GM21515 (cell line): ENCODE results near the gene ABCA1.

Experiments
- ATAC-seq: cut with Tn5 transposase; IDR thresholded peaks from one replicate; pipeline ENCODE4 v1.9.1; 2021; ENCODE audit not compliant: unreplicated experiment

ABCA1 gene

DNA sequence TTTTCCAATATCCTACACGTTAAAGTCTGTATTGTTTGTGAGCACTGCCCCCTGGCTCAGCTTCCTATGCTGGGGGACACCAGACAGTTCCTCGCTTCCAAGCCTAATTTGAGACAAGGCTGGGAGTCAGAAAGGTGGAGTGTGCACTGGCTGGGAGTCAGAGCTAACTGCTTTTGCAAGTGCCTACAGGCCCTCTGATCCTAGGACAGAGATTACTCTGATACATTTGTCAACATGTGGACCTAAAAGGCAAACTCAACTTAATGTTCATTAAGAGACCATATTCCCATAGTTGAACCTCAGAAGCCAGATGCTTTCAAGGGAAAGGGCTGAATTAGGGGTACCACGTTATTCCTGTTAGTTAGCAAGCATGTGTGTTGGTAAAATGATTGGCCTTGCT, 83.2 kb downstream of the ABCA1 start:
- ATAC-seq = no peak

DNA sequence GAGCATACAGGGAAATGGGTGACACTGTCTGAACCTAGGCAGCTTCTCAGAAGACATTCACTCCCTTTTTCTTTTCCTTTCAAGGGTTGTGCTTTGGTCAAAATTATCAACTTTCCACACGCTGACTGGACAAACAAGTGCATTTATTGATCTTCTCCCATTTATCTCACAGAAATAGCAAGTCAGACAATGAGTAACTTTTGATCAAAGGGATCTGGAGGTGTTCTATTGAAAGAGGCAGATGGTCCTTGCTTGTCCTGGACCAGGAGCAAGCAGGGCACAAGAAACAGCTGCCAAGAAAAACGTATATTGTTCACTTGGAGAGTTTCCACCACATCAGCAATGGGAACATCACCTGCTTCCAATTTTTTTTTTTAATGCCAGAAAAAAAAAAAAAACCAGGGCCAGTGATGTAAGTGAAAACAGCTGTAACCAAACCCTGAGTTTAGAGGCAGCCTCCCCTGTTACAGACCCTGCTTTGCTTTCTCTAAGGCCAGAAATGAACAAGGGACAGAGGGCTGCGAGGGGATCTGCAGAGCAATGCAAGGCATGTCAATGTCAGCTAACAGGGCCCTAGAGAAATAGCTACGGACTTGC, 84.2 kb downstream of the ABCA1 start:
- ATAC-seq = no peak

DNA sequence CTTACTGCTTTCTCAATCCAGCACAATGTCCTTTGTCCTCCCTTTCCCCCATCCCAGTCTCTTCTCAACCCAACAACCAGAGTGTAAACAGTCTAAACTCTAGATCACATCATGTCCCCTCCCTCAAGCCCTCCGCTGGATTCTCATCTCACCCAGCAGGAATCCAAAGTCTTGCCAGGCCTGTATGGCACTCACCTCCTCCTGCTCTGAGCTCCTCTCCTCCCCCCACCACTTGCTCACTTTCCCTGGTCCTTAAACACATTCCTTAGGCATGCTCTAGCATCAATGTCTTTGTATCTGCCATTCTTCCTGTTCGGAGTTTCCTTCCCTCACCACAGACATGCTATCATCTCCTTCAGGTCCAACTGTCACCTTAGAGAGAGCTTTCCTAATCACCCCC, 85.3 kb downstream of the ABCA1 start:
- no peak for ATAC-seq

DNA sequence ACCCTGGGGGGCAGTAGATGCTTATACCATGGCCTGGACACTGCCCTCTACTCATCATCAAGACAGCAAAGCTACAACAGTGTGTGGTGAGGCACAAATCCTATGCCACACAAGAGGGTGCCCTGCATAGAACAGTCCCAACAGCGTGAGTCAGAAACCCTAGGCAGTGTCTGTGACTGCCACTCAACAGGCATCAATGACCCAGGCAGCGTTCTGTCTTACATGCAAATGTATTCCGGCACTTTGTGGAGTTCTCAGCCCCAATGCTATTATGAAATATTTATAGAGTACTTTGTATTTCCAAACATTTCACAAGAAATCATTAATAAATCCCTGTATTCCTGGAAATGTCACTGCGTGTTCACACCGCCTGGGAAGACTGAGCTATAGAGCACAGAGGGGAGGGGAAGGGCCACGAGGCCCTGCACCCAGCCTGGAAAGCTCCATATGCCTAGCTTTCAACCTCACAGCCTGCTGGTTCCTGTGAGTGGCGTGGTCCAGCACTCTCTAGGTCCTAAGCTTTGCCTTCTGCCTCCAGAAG, 86.3 kb downstream of the ABCA1 start:
- ATAC-seq = no peak

DNA sequence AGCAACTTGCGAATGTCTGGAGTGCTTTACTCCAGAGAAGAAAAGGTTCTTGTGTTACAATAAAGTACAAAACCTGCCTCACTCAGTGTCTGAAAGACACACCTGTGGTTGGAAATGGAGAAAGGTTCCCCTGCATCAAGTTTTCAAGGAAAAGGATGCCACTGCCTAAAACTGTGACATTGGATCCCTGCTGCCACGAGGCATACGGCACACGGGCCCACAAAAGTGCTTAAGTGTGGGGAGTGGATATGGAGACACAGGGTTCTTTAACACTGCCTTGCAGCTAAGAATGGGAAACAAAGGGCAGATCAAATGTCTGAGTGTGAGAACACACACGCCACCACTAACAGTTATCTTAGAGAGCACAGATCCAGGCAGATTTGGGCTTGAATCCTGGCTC, 89.0 kb downstream of the ABCA1 start:
- ATAC-seq = no peak

DNA sequence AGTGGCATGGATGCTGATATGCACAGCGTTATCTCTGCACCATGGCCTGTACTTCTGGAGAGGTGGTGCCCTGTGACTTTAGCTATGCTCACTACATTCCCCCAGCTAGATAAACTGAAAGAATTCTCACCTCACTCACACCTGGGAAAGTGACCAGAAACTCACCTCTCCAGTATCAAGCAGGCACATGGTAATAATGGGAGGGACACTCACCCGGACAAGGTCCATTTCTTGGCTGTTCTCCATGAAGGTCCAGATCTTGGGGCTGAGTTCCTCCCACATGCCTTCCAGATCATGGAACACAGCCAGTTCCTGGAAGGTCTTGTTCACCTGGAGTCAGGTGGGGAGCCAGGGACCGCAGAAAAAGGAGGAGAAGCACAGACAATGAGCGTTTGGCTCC, 91.2 kb downstream of the ABCA1 start:
- no peak for ATAC-seq

DNA sequence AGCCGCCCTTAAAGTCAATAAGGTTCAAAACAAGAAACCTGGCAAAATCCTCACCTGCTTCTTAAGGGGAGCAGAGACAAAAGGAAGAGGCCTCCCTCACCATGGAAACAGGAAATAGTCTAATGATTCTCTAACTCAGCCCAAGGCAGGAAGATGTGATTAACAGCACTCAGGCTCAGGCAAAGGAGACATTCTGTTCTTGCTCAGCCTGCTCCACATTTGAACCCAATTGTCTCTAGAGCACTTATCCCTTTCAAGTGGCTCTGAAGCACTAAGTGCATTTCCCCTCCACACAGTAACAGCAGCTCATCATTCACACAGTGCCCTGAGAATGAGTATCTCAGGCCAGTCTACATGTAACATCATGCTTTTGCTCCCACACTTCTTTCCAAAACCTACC, 91.7 kb downstream of the ABCA1 start:
- no peak for ATAC-seq

DNA sequence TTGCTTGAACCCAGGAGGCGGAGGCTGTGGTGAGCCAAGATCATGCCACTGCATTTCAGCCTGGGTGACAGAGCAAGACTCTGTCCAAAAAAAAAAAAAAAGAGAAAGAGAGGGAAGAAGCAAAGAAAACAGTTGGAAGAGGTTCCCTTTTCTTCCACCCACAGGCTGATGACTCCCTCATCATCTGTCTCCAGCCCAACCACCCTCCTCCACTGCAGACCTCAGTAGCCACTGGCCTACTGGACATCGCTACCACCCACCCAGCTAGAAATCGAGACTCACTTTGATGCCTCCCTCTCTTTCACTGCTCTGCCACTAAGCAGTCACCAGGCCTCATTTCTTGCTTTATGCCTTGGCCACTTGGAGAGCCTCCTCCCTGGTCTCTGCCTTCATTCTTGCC, 92.8 kb downstream of the ABCA1 start:
- ATAC-seq = no peak

DNA sequence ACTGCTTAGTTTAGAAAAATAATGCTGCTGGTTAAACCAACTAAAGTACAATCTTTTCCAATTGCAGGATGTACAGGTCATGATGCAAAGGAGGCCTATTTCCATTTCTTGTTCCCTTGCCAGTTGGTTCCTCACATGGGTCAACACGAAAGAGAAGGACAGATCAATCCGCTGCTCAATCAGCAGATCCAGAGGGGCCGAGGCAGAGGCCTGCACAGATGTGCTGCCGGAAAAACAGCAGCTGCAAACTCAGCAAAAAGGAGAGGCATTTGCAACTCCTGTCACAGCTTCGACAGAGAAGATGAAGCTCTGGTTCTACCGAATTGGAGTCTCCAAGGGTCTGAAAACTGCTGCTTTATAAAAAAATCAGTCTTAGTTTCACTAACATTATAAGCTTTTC, 94.3 kb downstream of the ABCA1 start:
- ATAC-seq = no peak

DNA sequence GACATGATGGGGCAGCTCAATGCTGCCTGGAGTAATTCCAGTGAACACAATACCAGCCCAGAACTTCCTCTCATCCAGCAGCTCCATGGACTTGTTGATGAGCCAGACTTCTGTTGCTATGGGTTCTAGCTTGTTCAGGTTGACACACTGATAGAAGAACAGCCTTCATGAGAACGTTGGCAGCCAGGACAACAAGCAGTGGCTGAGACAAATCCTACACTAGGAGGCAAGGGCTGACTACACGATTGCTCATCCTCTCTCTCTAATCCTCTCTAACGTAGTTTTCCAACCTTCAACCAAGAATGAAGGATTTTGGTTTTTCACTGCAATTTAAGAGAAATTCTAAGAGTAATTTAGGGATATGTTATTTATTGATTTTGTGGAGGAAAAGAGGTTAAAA, 96.3 kb downstream of the ABCA1 start:
- ATAC-seq = no peak

DNA sequence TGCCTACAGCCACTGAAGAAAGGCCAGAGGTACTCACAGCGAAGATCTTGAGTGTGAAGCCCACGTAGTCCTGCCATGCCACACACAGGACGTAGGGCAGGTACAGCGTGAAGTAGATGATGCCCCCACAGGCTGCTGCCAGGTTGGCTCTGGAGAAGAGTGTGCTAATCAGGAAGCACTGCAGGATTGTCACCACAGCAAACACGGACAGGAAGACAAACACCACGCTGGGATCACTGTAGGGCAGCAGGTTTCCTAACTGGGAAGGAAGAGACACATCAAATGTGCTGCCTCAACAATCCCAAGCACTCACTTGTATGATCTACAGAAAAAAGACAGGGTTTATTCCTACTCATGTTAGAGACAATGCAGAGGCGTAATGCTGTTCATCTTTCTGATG, 101.0 kb downstream of the ABCA1 start:
- no peak for ATAC-seq

DNA sequence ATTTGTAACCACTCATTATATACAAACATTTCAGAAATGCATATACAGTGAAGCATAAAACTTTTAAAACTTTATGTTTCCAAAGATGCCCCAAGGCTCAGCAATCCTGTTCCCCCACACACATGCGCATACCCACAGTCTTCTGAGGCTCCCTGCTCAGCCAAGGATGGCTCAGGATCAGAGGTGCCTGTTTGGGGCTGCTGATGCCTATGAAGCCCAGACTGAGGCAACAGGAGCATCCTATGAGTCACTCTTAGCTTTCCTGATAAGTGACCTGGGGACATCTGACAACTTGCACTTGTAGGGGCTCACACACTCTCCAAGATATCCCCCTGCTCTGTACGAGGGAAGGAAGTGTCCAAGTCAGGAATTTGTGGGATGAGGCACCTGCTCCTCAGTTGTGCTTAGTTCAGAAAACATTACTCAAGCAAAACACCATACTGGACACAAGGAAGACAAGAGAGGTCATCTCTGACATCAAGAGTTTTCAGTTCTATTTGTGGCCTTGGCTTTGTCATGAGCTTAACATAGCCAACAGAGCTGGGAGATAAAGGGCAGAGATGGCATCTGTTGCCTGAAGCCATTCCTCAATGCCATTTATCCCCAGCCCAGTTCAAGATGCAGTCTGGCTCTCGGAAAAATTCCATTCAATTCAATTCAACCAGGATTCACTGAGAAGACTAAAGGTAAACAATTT, 101.7 kb downstream of the ABCA1 start:
- no peak for ATAC-seq

DNA sequence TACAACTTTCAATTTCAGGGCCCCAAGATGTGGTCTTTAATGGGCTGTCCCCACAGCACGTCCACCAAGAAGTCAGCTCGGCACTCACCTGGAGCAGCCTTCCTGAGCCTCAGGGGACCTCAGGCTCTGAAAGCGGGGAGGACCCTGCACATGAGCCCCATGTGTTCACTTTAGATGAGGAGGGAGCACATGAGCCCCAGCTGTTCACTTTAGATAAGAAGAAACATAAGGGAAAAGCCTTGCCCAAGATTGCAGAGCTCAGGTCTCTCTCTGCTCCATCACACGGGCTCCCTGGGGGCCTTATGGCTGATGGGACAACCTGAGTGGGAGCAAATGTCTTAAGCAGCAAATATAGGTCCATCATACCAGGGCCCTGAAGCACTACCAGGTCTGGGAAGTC, 107.6 kb downstream of the ABCA1 start:
- no peak for ATAC-seq

DNA sequence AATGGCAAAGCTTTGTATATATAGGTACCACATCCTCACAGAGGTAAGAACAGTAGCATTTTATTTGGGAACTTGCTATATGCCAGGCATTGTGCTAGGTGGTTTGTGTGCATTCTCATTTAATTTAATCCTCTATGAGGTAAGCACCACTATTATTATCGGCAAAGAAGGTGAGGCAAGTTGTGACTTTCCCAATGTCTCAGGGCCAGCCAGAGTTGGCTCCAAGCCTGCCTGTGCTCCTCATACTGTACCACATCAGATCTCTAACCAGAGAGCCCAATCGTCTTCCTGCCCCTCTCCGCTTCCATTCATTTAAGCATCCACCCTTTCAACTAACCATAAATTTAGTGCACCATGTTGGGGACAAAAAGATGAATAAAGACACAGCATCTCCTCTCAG, 108.9 kb downstream of the ABCA1 start:
- ATAC-seq = no peak

DNA sequence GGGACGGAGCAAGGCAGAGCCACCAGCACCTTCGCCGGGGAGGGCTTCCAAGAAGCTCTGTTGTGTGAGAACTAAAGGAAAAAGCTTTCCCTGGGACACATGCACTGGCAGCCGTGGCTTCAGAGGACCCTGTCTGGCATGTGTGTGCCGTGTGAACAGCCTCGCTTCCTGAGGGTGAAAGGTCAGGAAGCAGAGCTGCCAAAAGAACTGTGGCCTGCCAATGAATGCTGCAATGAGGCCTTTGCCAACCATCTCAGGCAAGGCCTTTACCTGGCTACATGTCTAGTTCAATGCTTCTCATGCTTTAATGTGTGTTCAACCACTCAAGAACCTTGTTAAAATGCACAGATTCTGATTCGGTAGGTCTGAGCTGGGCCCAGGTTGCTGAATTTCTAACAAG, 110.5 kb downstream of the ABCA1 start:
- ATAC-seq = no peak

DNA sequence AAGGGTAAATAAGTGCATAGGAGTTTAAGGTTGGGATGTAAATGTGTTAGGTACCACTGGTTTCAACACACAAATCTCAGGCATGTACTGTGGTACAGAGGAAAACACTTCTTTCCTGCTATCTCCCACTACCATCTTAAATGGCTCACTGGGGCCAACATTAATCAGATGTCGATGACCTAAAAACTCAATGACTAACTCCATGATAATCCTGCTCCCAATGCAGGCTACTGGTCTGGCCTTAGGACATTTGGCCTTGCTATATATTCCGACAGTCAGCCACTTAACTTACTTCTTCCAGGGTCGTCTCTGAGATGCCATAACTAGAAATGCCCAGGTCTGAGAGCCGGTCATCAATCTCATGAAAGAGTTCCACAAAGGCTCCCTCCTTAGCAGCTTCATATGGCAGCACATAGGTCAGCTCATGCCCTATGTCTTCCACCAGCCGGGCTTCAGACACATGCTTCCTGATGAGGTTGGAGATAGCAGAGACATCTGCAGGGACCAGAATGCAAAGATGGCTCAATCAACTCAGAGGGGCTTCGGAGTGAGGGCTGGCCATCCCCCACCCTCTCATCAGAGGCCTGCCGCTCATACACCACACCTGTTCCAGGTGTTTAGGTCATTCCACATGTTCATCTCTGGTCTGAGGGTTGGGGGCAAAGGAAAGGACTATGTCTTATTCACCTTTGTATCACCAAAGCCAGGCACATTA, 111.9 kb downstream of the ABCA1 start:
- no peak for ATAC-seq

DNA sequence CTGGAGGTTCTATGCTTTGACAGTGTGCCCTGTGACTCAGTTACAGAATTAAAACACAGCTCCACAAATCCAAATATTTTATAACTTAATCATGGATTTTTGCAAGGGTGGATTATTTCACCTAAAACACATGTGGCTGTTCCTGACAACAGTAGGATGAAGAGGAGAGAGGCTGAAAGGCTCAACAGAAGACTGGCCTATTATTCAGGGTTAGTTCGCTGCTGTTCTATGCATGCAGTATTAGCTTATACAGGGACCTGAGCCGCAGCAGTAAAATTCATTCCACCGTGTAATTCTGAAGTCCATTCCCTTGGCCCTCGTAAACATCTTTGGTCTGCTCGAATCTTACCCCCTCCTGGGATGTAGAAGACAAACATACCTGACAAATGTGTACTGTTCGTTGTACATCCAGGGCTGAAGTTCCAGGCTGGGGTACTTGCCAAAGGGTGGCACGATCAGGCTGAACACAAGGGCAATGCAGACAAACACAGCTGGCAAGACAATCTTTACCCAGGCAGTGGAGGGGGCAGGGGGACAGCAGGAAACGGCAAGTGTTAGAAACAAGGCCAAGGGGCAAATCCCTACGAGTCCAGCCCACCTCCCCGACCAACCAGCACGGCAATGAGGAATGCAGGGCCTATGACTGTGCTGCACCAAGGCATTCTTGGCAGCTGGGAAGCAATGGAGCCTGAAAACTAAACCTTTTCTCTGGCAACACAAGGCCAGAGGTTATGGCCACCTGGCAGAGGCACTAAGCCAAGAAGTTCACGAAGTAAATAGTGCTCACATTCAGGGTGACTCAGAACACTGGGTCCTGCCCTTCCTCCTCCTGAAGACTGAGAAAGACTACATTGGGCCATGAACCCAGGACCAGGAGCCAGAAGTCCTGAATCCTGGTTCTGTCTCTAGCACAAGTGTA, 117.3 kb downstream of the ABCA1 start:
- ATAC-seq = no peak

DNA sequence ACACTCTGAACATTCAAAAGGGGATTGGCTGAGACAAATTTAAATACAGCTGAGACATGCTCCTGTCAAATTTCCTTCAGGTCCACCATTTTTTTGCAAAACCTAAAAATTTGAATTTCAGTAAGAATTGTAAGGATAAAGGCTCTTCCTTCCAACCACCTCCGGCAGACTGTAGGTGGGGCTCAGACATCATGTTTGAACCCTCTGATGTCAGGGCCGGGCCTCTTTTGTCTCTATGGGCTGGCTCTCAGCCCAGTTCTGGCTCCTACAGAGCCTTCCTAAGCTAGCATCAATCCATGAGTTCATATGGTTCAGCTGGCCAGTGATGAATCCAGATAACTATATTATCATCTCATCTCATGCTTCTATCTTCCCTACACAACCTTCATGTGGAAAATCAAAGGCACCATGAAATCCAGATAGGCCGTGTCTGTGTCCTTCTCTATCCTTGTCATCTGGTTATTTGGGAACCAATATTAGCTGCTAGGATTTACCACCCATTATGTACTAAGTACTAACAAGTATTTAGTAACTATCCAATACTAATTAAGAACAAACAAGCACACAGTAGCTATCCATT, 119.8 kb downstream of the ABCA1 start:
- ATAC-seq = no peak

DNA sequence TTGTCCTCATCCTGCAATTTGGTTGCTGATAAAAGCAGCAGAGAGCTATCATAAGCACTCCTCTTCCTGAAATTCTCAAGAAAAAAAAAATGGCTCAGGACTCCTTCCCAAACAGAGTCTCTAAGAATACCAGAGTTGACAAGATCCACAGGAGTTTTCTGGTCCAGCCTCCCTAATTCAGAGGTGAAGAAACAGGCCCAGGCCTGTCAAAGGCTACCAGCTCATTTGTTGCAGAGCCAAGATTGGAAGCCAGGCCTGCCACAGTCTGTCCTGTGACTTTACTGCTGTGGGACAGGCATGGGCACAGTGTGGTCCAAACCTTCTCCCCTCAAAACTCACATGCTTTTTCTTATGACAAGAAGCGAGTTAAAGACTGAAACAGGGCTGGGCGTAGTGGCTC, 122.5 kb downstream of the ABCA1 start:
- no peak for ATAC-seq

DNA sequence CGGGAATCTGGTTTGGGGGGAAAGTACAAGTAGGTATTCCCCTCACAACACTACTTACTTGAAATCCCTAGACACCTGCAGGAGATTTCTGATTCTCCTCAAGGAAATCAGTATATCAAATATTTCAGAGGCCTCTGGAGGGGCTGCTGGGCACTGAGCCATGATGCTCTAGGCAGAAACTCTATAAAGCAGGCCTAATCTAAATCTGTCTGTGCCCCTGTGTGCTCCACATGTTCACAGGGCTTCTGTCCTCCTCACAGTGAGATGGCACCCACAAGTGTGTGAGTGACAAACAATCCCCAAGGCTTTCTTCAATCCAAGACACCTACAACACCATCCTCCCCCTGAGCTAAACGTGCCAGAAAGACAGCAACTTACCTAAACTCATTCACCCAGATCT, 125.0 kb downstream of the ABCA1 start:
- ATAC-seq = no peak

DNA sequence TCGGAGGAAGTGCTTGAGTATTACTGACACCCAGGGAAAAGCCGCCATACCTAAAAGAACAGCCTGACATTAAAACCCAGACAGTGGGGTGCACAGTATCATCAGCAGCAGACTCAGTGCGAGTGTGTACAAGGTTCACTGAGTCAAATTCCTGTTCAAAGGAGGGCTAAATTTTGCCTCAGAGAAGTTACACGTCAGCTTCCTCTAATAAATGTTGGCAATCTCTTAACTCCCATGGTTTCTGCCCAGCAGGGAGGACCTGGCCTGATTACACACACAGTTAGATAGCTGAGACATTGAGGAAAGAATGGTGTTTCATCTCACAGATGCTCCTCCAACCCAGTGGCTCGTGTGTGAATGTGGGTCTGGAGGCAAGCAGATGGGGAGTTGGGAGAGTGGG, 125.8 kb downstream of the ABCA1 start:
- no peak for ATAC-seq
